UCSD-AML1 (cell line): ENCODE results near the gene IRF3.
A peak's percentile ranks its signal among the peaks of the same experiment; 100 is the strongest.

Experiments used
- DNase-seq: peaks from one replicate; lab custom pipeline; 2025; ENCODE audit not compliant: unreplicated experiment; lab: John Stamatoyannopoulos, UW

IRF3 gene

GRCh38 chr19:49665351-49666119 lies at the start of gene IRF3, which contains the start of gene BCL2L12:
IRF3 (minus strand) TSS chr19:49665857; CDS start chr19:49664838, 1,019 bp downstream.
BCL2L12 (plus strand) TSS chr19:49665933; CDS start chr19:49666693, 760 bp downstream.
- DNase-seq: peak; percentile 96

GRCh38 chr19:49713236-49713845 lies 47.7 kb upstream of the IRF3 start:
- DNase-seq: no peak

- DNase-seq: no peak
These were observed 46.8 kb upstream of the IRF3 start for GRCh38 chr19:49712397-49712859.

GRCh38 chr19:49710372-49710951 lies 44.8 kb upstream of the IRF3 start:
- no peak for DNase-seq

- no peak for DNase-seq
These were observed 40.3 kb upstream of the IRF3 start for GRCh38 chr19:49705919-49706318.

GRCh38 chr19:49704888-49705642 lies 39.4 kb upstream of the IRF3 start:
- no peak for DNase-seq

- DNase-seq: no peak
These were observed 35.7 kb upstream of the IRF3 start for GRCh38 chr19:49701271-49701786.

- no peak for DNase-seq
These were observed 34.9 kb upstream of the IRF3 start for GRCh38 chr19:49700563-49700962.

GRCh38 chr19:49699364-49699763 lies 33.7 kb upstream of the IRF3 start:
- DNase-seq: no peak

GRCh38 chr19:49696865-49697264 lies 31.2 kb upstream of the IRF3 start:
- no peak for DNase-seq

- DNase-seq: no peak
These were observed 30.5 kb upstream of the IRF3 start for GRCh38 chr19:49696115-49696514.

- DNase-seq: no peak
These were observed 26.5 kb upstream of the IRF3 start for GRCh38 chr19:49692147-49692506.

GRCh38 chr19:49691243-49692146 lies 25.8 kb upstream of the IRF3 start:
- DNase-seq: no peak

GRCh38 chr19:49690656-49691242 lies 25.1 kb upstream of the IRF3 start, which contains the start of gene CPT1C:
CPT1C (plus strand) TSS chr19:49691116; CDS start chr19:49692253, 1,137 bp downstream.
- DNase-seq: no peak

- DNase-seq: no peak
These were observed 24.5 kb upstream of the IRF3 start for GRCh38 chr19:49690079-49690655.

GRCh38 chr19:49689133-49690078 lies 23.7 kb upstream of the IRF3 start, which contains the start of gene ADM5:
ADM5 (plus strand) TSS chr19:49689594; CDS start chr19:49689838, 244 bp downstream.
- no peak for DNase-seq

GRCh38 chr19:49688531-49689132 lies 23.0 kb upstream of the IRF3 start:
- DNase-seq: no peak
